ENCODE results near the gene CLRN3.

Gene CLRN3

DNA sequence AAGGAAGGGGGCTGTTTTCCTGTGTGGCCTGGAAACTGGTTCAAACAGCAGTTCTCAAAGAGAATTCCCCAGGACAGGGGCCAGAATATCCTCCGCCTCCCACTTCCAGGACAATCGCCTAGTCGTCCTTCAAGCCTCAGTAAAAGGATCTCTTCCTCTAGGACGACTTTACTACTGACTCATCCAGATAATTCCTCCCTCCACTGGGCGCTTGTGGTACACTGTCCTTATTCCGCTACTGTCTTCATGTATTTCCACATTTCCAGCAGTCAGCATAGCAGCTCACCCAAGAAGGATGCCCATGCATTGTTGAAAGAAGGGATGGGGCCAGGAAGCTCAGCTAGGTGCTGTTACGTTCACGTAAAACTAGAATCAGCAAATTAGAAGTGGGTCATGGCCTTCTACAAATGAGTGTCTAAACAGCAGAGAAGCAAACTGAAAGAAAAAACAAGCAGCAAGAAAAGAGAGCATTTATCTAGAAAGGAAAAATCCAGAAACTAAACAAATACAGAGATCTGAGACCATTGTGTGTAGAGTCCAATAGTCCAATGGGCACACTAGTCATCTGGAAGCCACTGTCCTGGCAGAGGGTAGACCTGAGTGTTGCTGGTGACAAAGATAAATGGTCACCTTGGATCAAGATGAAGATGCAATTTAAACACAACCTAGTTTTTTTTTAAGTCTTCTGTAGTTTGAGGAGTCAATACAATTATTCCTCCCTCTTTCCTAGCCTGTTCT lies 26.3 kb downstream of the CLRN3 start:
- ChIA-PET CTCF (interaction anchor here (0.9 kb wide), 1 partner anchor 13 kb away, joined by 3 read pairs; no protein-coding TSS in a partner anchor), POLR2A (no interaction called here)
- no peak for DNase-seq (ENCODE audit: low read depth, low spot score)
- H3K4me3 ChIP-seq (ENCODE audit: low read depth, low read length): no peak overlapping the region
- TF ChIP-seq, protein P1, sequence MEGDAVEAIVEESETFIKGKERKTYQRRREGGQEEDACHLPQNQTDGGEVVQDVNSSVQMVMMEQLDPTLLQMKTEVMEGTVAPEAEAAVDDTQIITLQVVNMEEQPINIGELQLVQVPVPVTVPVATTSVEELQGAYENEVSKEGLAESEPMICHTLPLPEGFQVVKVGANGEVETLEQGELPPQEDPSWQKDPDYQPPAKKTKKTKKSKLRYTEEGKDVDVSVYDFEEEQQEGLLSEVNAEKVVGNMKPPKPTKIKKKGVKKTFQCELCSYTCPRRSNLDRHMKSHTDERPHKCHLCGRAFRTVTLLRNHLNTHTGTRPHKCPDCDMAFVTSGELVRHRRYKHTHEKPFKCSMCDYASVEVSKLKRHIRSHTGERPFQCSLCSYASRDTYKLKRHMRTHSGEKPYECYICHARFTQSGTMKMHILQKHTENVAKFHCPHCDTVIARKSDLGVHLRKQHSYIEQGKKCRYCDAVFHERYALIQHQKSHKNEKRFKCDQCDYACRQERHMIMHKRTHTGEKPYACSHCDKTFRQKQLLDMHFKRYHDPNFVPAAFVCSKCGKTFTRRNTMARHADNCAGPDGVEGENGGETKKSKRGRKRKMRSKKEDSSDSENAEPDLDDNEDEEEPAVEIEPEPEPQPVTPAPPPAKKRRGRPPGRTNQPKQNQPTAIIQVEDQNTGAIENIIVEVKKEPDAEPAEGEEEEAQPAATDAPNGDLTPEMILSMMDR (IDR thresholded peaks at IDR 0.05; ENCODE audit: insufficient read depth, low read length, missing control alignments): no peak

DNA sequence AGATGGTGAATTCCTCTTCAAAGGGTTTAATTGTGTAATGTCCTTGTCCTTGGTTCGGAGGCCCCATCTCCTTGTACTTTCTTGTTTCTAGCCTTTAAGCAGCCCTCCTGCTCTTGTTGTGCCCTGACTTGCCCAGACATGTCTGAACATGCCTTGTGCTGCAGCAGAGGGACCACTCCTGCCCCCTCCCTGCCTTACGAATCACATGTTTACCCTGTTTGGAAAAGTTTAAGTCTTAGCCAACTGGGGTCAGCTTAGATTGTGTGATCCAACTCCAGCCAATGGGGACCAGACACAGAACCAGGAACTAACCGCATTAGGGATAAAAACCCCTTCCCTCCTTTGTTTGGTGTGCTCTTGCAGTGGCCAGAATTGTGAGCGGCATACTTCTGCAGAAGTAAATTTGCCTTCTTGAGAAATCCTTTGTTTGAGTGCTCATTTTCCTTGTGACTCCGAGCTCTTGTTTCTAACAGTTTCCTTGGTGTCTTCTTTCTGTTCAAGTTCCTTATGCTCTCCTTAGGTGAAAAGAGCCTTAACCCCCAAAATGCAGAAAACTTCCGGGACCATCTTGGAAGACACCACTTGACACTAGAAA lies 29.4 kb downstream of the CLRN3 start:
- no peak overlapping the region for H3K4me3 ChIP-seq (ENCODE audit: low read depth, low read length)
- ChIA-PET POLR2A (no interaction called here), CTCF (interaction anchor here (2.0 kb wide), 1 partner anchor 10 kb away, joined by 9 read pairs; no protein-coding TSS in a partner anchor)
- no peak for DNase-seq (ENCODE audit: low read depth, low spot score)
- TF ChIP-seq, protein P1 (IDR thresholded peaks at IDR 0.05; ENCODE audit: insufficient read depth, low read length, missing control alignments): no peak

DNA sequence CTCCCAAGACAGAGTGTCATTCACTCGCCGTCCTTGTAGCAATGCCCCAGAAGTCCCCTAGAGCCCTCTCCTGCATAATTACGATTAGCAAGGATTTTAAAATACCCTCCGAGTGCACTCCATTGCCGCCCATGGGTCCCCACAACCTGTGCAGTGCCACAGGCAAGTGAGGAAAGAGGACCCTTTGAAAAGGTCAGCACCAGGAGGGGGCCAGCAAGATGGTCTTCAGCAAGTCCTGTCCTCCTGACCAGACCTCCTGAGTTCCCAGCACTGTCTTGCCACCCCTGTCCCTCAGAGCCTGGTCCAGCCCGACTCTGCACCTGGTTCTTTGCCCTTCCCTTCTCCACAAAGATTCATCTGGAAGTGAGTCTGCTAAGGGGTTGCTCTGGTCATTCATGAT lies 32.1 kb downstream of the CLRN3 start:
- TF ChIP-seq, protein P1 (IDR thresholded peaks at IDR 0.05; ENCODE audit: insufficient read depth, low read length, missing control alignments): no peak
- ChIA-PET POLR2A (no interaction called here), CTCF (no interaction called here)

DNA sequence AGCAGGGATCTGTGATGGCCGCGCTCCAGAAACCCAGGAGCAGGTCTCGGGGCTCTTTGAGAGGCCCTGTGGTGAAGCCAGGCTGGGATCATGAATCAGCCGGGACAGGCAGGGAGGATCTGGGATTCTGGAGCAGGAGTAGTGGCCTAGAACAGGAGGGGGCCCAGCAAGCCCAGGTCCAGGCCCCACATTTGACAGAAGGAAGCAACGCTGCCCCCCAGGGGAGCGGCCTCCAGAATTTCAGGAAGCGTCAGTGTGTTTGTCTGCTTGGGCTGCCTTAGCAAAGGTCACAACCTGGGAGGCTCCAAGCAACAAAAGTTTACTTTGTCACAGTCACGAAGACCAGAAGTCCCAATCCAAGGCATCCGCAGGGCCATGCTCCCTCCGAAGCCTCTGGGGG lies 36.8 kb downstream of the CLRN3 start:
- ChIA-PET CTCF (no interaction called here), POLR2A (no interaction called here)
- no peak overlapping the region for H3K4me3 ChIP-seq (ENCODE audit: low read depth, low read length)
- TF ChIP-seq, protein P1 (IDR thresholded peaks at IDR 0.05; ENCODE audit: insufficient read depth, low read length, missing control alignments): no peak
- DNase-seq (ENCODE audit: low read depth, low spot score): no peak

More for the DNA sequence above, 32.1 kb downstream of the CLRN3 start:
- H3K4me3 ChIP-seq (ENCODE audit: low read depth, low read length): no peak overlapping the region
- no peak for DNase-seq (ENCODE audit: low read depth, low spot score)

DNA sequence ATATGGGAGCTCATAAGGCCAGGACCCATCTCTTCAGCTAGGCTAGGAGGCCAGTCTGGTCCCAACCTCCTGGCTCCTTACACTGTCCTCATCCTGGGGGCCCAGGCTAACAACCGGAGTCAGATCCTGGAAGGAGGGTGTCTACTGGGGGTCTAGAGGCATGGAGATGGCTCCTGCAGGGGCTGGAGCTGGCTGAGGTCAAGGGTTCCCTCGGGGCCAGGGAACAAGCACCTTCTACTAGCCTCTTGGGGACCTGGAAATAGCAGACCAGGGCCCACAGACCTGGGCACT lies 37.2 kb downstream of the CLRN3 start:
- H3K4me3 ChIP-seq (ENCODE audit: low read depth, low read length): no peak overlapping the region
- POLR2A ChIA-PET: no interaction called here
- CTCF ChIA-PET: interaction anchor here (1.6 kb wide), 1 partner anchor 212 kb away, joined by 4 read pairs; no protein-coding TSS in a partner anchor
- no peak for DNase-seq (ENCODE audit: low read depth, low spot score)
- TF ChIP-seq, protein P1 (IDR thresholded peaks at IDR 0.05; ENCODE audit: insufficient read depth, low read length, missing control alignments): no peak

DNA sequence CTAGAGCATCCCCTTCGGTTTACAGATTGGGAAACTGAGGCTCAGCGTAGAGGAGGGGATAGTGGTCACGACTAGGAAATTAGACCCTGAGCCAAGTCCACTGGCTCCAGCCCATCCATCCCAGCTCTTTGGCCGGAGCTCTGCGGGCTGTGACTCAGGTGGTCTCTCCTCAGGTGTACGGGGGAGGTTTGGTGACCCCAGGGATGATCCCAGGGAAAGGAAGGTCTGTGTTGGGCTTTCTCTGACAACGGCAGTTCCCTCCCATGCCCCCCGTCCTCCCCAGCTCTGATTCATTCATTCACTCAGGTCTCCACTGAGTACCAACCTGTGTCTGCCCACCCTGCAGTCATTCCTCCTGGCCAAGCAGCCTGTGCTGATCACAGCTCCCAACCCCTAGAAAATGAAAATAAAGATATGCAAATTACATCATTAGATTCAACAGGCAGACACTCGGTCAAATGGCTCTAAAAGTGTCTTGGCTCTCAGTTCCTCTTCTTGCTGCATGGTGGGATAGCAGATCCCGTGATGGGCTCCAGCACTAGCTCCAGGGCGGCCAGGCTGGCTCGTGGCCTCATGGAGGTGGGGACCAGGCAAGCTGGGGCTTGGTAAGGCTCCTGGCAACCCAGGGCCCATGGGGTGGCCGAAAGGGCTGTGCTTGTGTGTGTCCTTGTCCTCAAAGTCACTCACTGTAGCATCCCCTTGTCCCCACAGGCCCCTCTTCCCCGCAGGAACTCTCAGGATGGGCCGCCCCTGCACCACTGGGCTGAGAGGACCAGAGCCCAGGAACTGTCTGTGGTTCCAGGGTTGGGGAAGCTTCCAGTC lies 37.8 kb downstream of the CLRN3 start:
- ChIA-PET CTCF (interaction anchor here (0.7 to 2.0 kb wide), 9 partner anchors 10 to 295 kb away, joined by 3 to 9 read pairs (median 4); no protein-coding TSS in a partner anchor), POLR2A (no interaction called here)
- no peak for DNase-seq (ENCODE audit: low read depth, low spot score)
- TF ChIP-seq, protein P1 (IDR thresholded peaks at IDR 0.05; ENCODE audit: insufficient read depth, low read length, missing control alignments): no peak
- no peak overlapping the region for H3K4me3 ChIP-seq (ENCODE audit: low read depth, low read length)

All from AG04449 (cell line).